ENCODE measurements around the gene POU6F2.

GRCh38 chr7:38934536-38934935 lies 43.2 kb upstream of the POU6F2 start:
- TF ChIP-seq, protein P1, sequence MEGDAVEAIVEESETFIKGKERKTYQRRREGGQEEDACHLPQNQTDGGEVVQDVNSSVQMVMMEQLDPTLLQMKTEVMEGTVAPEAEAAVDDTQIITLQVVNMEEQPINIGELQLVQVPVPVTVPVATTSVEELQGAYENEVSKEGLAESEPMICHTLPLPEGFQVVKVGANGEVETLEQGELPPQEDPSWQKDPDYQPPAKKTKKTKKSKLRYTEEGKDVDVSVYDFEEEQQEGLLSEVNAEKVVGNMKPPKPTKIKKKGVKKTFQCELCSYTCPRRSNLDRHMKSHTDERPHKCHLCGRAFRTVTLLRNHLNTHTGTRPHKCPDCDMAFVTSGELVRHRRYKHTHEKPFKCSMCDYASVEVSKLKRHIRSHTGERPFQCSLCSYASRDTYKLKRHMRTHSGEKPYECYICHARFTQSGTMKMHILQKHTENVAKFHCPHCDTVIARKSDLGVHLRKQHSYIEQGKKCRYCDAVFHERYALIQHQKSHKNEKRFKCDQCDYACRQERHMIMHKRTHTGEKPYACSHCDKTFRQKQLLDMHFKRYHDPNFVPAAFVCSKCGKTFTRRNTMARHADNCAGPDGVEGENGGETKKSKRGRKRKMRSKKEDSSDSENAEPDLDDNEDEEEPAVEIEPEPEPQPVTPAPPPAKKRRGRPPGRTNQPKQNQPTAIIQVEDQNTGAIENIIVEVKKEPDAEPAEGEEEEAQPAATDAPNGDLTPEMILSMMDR (IDR thresholded peaks at IDR 0.05 in 4 of 5, conservative IDR thresholded peaks at IDR 0.05 in 1 of 5), result no peak
- no peak for TF ChIP-seq POLR2A (IDR thresholded peaks at IDR 0.05)
